H1 (cell line): ENCODE results near the gene KRT5. TPM values are rescaled to one million over a fixed set of nuclear protein-coding genes. Genes with fewer than 3 reads are reported as not detected.

Experiments
- ASH2L ChIP-seq: fragments of 200-600, 300-600 bp; sonication (generic); IDR thresholded peaks from one replicate; pipeline ENCODE4 v1.7.1; 2017; ENCODE audit warnings: low read length
- CHD7 ChIP-seq: fragments of 300-600 bp; sonication (generic); IDR thresholded peaks from 2 replicates; pipeline ENCODE4 v1.7.1; 2012; ENCODE audit warnings: low read length, moderate library complexity, mild to moderate bottlenecking, inconsistent platforms; ENCODE audit not compliant: insufficient replicate concordance
- CREB1 ChIP-seq: IDR thresholded peaks from 2 replicates; pipeline ENCODE4 v1.6.1; 2012; ENCODE audit warnings: inconsistent platforms
- JUN ChIP-seq: IDR thresholded peaks from 2 replicates; pipeline ENCODE4 v1.6.1; 2011; ENCODE audit warnings: low read depth, mild to moderate bottlenecking, improper control_type of control experiment, low read length
- MAX ChIP-seq: IDR thresholded peaks from 2 replicates; pipeline ENCODE4 v1.6.1; 2012; ENCODE audit warnings: inconsistent platforms
- TCF12 ChIP-seq: IDR thresholded peaks from 2 replicates; pipeline ENCODE4 v1.6.1; 2011; ENCODE audit warnings: low read depth, mild to moderate bottlenecking, low read length
- polyA plus RNA-seq, 7 experiments: library from polyadenylated mRNA; depleted of rRNA in 3 of 7; stranded (reverse) in 5 of 7; unstranded in 2 of 7; fragments of >200 nt in 5 of 7; fragments of 200-250 nt in 2 of 7; gene quantifications; 1 replicate in 5 of 7; 2 replicates in 1 of 7; 4 replicates in 1 of 7; pipeline versions ENCODE4 v1.2.1 to v1.2.3, GENCODE V29; 2011 to 2013; ENCODE audit warnings: missing spikeins in 2 of 7, mixed read lengths in 2 of 7
- total RNA-seq: library from RNA; stranded (reverse); fragmentation: NEBNext Ultra II Directional; extraction: Animal tissue kit (Norgen Biotek cat#: 25700); gene quantifications from 2 replicates; pipeline ENCODE4 v1.2.1, GENCODE V29; 2021

Gene KRT5
- total and polyA plus RNA-seq, 2 of the 8 experiments (the other 6 are each of a cell fraction or from before 2014, with no cell fraction given): 0.18 TPM; not detected in 1

GRCh38 chr12:52494100-52494499 is 26.1 kb downstream of the KRT5 start (continued):
- TF ChIP-seq CHD7: no peak
- TF ChIP-seq TCF12: no peak
- TF ChIP-seq CREB1: no peak
- TF ChIP-seq JUN: no peak
- no peak for TF ChIP-seq MAX
- no peak for TF ChIP-seq ASH2L
- TF ChIP-seq, all 59 proteins: peak for 0
